ENCODE results near the gene CTSO. TPM values are rescaled to one million over a fixed set of nuclear protein-coding genes. Genes with fewer than 3 reads are reported as not detected.

Gene CTSO
- total RNA-seq, 2 donors from 2014 or later, result 10.9 to 13.7 TPM

DNA sequence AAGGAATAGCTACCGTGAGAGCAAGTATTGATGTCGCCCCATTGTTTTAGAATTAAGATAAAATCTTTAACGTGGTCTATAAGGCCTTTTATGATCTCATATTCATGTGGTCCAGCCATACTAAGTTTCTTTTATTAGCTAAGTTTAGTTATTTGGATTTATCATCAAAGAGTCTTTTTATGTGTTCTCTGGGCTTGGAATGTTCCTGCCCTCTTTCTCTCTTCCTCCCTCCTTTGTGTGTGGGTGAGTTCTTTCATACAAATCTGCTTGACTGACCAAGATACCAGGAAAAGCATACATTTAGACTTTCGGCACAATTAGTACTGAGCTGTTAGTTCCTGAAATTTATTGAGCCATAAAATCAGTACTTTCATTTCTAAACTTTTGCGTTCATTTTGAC lies 38.9 kb downstream of the CTSO start:
- intact Hi-C loops (cut with DNase I), result no loop called here
- TF ChIP-seq POLR2A (IDR thresholded peaks at IDR 0.05), result no peak
- TF ChIP-seq, protein P1, sequence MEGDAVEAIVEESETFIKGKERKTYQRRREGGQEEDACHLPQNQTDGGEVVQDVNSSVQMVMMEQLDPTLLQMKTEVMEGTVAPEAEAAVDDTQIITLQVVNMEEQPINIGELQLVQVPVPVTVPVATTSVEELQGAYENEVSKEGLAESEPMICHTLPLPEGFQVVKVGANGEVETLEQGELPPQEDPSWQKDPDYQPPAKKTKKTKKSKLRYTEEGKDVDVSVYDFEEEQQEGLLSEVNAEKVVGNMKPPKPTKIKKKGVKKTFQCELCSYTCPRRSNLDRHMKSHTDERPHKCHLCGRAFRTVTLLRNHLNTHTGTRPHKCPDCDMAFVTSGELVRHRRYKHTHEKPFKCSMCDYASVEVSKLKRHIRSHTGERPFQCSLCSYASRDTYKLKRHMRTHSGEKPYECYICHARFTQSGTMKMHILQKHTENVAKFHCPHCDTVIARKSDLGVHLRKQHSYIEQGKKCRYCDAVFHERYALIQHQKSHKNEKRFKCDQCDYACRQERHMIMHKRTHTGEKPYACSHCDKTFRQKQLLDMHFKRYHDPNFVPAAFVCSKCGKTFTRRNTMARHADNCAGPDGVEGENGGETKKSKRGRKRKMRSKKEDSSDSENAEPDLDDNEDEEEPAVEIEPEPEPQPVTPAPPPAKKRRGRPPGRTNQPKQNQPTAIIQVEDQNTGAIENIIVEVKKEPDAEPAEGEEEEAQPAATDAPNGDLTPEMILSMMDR (IDR thresholded peaks at IDR 0.05), result no peak
- Histone ChIP-seq H3K4me1 (no peaks in the 10 kb centered on the region), H3K4me3 (no peak overlapping the region), H3K36me3 (replicated peaks in 1 of 2; ENCODE audit: insufficient read depth in 1 of 2, low read depth in 2 of 2) (no peaks in the 10 kb centered on the region), H3K27me3 (no peaks in the 10 kb centered on the region), H3K9me3 (no peaks in the 10 kb centered on the region), H3K27ac (no peak overlapping the region)
- no peak for DNase-seq
- WGBS, 2 donors, result 36 to 48% methylated on average over 5 of the region's 5 CpGs
- no peak for ATAC-seq

DNA sequence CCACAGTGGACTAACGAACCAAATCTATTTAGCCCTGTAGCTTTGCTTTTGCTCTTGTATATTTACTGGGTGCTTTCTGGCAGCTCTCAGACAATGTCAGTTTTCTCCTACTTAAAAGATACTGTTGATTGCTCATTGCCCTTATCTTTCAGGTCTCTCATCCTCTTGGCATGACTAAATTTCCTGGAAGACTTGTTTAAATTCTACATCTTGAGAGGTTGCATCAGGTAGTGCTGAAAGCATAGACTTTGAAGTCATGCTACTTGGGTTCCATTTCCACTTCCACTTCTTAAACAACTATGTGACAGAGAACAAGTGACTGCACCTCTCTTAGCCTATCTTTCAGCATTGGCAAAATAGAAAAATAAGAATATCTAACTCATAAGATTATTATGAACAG lies 41.8 kb downstream of the CTSO start:
- H3K4me3 ChIP-seq, result no peak overlapping the region
- H3K9me3 ChIP-seq, result no peaks in the 10 kb centered on the region
- 73 to 79% methylated on average over 1 of the region's 1 CpG for WGBS, 2 donors
- DNase-seq, result no peak
- TF ChIP-seq POLR2A (IDR thresholded peaks at IDR 0.05), result no peak
- TF ChIP-seq, protein P1 (IDR thresholded peaks at IDR 0.05), result no peak
- no peak for ATAC-seq
- H3K27ac ChIP-seq, result no peak overlapping the region
- no peaks in the 10 kb centered on the region for H3K36me3 ChIP-seq (replicated peaks in 1 of 2; ENCODE audit: insufficient read depth in 1 of 2, low read depth in 2 of 2)
- no peaks in the 10 kb centered on the region for H3K27me3 ChIP-seq
- intact Hi-C loops (cut with DNase I), result no loop called here
- peaks cover 9% of the 10 kb centered on the region for H3K4me1 ChIP-seq

DNA sequence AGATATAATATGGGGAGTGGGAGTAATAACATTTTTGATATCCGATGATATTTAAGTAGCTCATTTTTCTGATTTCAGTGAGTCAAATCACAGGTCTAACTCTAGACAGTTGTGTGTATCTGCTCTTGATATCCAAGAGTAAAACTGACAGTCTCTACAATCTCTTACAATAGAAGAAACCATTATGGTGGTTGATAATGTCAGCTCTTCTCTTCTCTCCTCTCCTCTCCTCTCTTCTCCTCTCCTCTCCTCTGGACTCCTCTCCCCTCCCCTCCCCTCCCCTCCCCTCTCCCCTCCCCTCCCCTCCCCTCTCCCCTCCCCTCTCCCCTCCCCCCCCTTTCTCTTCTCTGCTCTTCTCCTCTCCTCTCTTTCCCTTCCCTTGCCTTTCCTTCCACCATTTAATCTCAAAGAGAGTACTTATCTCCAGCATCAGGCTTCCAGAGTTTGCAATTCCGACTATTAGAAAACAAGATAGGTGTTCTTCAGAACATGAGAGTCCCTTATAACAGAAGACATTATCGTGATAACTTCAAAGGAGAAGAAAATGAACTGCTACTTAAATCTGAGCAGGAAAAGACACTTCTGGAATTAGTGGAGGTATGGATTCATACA lies 43.9 kb downstream of the CTSO start:
- no peak for TF ChIP-seq POLR2A (IDR thresholded peaks at IDR 0.05)
- TF ChIP-seq, protein P1 (IDR thresholded peaks at IDR 0.05), result no peak
- Histone ChIP-seq H3K27me3 (no peaks in the 10 kb centered on the region), H3K4me1 (peaks cover 13% of the 10 kb centered on the region), H3K4me3 (no peak overlapping the region), H3K9me3 (no peaks in the 10 kb centered on the region), H3K36me3 (replicated peaks in 1 of 2; ENCODE audit: insufficient read depth in 1 of 2, low read depth in 2 of 2) (no peaks in the 10 kb centered on the region), H3K27ac (no peak overlapping the region)
- ATAC-seq (no peak), DNase-seq (no peak)
- intact Hi-C loops (cut with DNase I), result no loop called here
- WGBS, 2 donors, result 82 to 83% methylated on average over 3 of the region's 3 CpGs

DNA sequence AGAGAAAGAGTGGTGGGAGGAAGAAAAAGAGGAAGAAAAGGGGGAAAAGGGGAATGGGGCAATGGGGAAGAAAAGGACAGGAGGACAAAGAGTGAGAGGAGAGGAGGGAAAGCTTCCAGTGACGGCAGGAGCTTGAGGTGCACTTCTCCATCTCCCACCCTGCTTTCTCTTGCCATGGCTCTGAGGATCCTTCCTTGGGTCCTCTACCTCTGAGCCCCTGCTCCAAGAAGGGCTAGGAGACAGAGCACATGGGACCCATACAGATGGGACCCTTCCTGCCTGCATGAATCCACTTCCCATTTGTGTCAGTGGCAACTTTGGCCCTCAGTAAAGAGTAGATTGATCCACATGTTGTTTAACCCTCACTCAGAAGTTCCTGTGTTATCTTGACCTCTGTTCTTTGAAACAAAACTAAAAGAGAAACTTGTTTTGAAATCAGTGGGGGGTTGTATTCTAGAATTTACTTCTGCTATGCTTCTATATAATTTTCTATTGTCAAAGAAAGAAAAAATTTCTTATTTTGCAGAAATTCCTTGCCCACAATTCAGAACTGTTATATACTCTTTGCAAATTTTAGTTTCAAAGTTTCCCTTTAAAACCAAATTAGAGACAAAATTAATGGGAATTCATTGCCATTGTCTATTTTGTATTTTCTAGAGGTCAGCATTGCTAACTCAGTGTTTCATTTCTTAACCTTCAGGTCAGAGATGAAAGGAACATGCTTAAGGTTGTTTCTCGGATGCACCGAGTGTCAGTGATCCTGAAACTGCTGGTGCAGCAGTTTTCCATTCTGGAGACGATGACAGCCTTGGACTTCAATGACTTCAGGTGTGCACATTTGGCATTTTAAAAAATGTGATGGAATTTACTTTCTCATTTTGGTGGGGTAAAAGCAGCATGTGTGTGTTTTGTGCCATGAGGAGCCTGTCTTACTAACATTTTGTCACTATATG lies 45.2 kb downstream of the CTSO start:
- H3K4me3 ChIP-seq, result no peak overlapping the region
- H3K27me3 ChIP-seq, result no peaks in the 10 kb centered on the region
- no peaks in the 10 kb centered on the region for H3K36me3 ChIP-seq (replicated peaks in 1 of 2; ENCODE audit: insufficient read depth in 1 of 2, low read depth in 2 of 2)
- ATAC-seq, result no peak
- H3K9me3 ChIP-seq, result no peaks in the 10 kb centered on the region
- no peak for DNase-seq
- WGBS, 2 donors, result 93 to 94% methylated on average over 4 of the region's 4 CpGs
- no peak overlapping the region for H3K27ac ChIP-seq
- TF ChIP-seq, protein P1 (IDR thresholded peaks at IDR 0.05), result no peak
- TF ChIP-seq POLR2A (IDR thresholded peaks at IDR 0.05), result no peak
- peaks cover 13% of the 10 kb centered on the region for H3K4me1 ChIP-seq
- intact Hi-C loops (cut with DNase I), result no loop called here
